Activated naive CD8-positive, alpha-beta T cell treated with anti-CD3 and anti-CD28 coated beads for 36 hours (primary cell): ENCODE measurements around the gene IVL. TPM values are rescaled to one million over a fixed set of nuclear protein-coding genes. Genes with fewer than 3 reads are reported as not detected.

Source experiments
- DNase-seq: peaks from one replicate; pipeline ENCODE4 v3.0.0; 2021
- H3K27ac Mint-ChIP-seq: one replicate; pipeline ENCODE4 v1.8.0; 2022; ENCODE audit warnings: mild to moderate bottlenecking, moderate library complexity, mixed read lengths
- H3K27me3 Mint-ChIP-seq: one replicate; pipeline ENCODE4 v1.8.0; 2022; ENCODE audit warnings: mild to moderate bottlenecking, mixed read lengths
- H3K36me3 Mint-ChIP-seq: one replicate; pipeline ENCODE4 v1.8.0; 2021; ENCODE audit warnings: mild to moderate bottlenecking, mixed read lengths
- H3K4me1 Mint-ChIP-seq: one replicate; pipeline ENCODE4 v1.8.0; 2021; ENCODE audit warnings: mixed read lengths
- H3K4me3 Mint-ChIP-seq: one replicate; pipeline ENCODE4 v1.8.0; 2022; ENCODE audit warnings: mild to moderate bottlenecking, moderate library complexity, mixed read lengths
- H3K9me3 Mint-ChIP-seq: one replicate; pipeline ENCODE4 v1.8.0; 2022; ENCODE audit warnings: mixed read lengths
- total RNA-seq, 2 experiments: library from RNA; stranded (reverse); gene quantifications; one replicate each; pipeline ENCODE4 v1.2.3, GENCODE V29; 2021

The IVL gene
- not detected for total RNA-seq

- Mint-ChIP-seq H3K36me3 (no peaks in the 10 kb centered on the region), H3K9me3 (no peaks in the 10 kb centered on the region), H3K27me3 (peaks cover 44% of the 10 kb centered on the region), H3K27ac (no peak within 1 kb of the TSS), H3K4me1 (peaks cover 6% of the 10 kb centered on the region), H3K4me3 (no peak within 1 kb of the TSS)
- DNase-seq: no peak
Measured at GRCh38 chr1:152907686-152908601, at the start of gene IVL. IVL (plus strand) TSS chr1:152908546; CDS start chr1:152909798, 1,252 bp downstream.

DNA sequence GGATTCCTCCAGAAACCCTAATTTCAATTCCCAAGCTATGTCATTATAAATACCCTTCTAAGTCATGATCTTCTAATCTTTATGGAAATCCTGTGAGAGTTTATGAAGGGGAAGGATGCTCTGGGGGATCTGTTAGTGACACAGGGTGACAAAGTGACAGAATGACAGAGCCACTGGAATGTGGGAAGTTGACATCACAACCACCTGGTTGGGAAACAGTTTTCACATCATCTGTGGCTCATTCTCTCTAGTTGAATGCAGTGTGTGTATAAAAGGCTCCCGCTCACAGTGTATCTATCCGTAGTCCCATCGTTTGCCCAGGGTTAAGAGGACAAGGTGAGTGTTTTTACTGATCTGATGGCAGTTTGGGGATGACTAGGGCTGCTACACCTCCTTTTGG, 48.6 kb upstream of the IVL start, which contains the start of gene LCE7A:
Gene LCE7A (plus strand): TSS at position 301 of the 400 bp plus-strand sequence. CDS start 702 bp downstream, outside the sequence.
- no peak for DNase-seq
- Mint-ChIP-seq H3K36me3 (no peaks in the 10 kb centered on the region), H3K27me3 (peaks cover 17% of the 10 kb centered on the region), H3K27ac (no peak within 1 kb of the TSS), H3K4me3 (no peak within 1 kb of the TSS), H3K4me1 (no peaks in the 10 kb centered on the region), H3K9me3 (no peaks in the 10 kb centered on the region)

GRCh38 chr1:152860129-152860528, 48.2 kb upstream of the IVL start:
- Mint-ChIP-seq H3K4me1 (no peaks in the 10 kb centered on the region), H3K27me3 (peaks cover 17% of the 10 kb centered on the region), H3K9me3 (no peaks in the 10 kb centered on the region), H3K4me3 (no peak overlapping the region), H3K36me3 (no peaks in the 10 kb centered on the region), H3K27ac (no peak overlapping the region)
- no peak for DNase-seq

- no peaks in the 10 kb centered on the region for H3K4me1 Mint-ChIP-seq
- H3K36me3 Mint-ChIP-seq: no peaks in the 10 kb centered on the region
- H3K9me3 Mint-ChIP-seq: no peaks in the 10 kb centered on the region
- DNase-seq: no peak
- no peak overlapping the region for H3K4me3 Mint-ChIP-seq
- H3K27me3 Mint-ChIP-seq: peaks cover 10% of the 10 kb centered on the region
- H3K27ac Mint-ChIP-seq: no peak overlapping the region
Measured at GRCh38 chr1:152861374-152861773, 47.0 kb upstream of the IVL start.

DNA sequence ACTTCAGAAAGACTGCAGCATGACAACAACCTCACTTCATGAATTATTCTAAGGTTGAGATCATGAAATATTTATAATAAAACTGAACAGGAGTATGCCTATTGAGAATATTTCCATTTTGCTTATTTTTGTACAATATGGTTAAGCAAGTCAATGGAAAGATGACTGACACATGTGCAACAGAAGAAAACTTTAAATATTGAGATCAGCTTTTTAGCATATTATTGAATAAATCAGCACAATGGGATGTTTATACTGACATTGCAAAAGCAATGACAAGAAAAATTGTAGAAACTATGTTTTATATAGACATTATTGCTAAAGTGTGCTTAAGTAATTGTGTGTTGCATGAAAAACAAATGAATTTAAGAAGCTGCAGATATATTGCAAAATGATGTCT, 43.9 kb upstream of the IVL start:
- Mint-ChIP-seq H3K27ac (no peak overlapping the region), H3K9me3 (no peaks in the 10 kb centered on the region), H3K27me3 (peaks cover 10% of the 10 kb centered on the region), H3K4me3 (no peak overlapping the region), H3K4me1 (no peaks in the 10 kb centered on the region), H3K36me3 (no peaks in the 10 kb centered on the region)
- DNase-seq: no peak

GRCh38 chr1:152866321-152866720, 42.0 kb upstream of the IVL start:
- Mint-ChIP-seq H3K36me3 (no peaks in the 10 kb centered on the region), H3K27ac (no peak overlapping the region), H3K9me3 (no peaks in the 10 kb centered on the region), H3K4me1 (no peaks in the 10 kb centered on the region), H3K27me3 (peaks cover 7% of the 10 kb centered on the region), H3K4me3 (no peak overlapping the region)
- no peak for DNase-seq

GRCh38 chr1:152869808-152870419, 38.4 kb upstream of the IVL start:
- Mint-ChIP-seq H3K27ac (no peak overlapping the region), H3K36me3 (no peaks in the 10 kb centered on the region), H3K4me3 (no peak overlapping the region), H3K4me1 (no peaks in the 10 kb centered on the region), H3K9me3 (no peaks in the 10 kb centered on the region), H3K27me3 (peaks cover 5% of the 10 kb centered on the region)
- DNase-seq: peak; percentile 52

- Mint-ChIP-seq H3K36me3 (no peaks in the 10 kb centered on the region), H3K27ac (no peak overlapping the region), H3K9me3 (no peaks in the 10 kb centered on the region), H3K4me1 (no peaks in the 10 kb centered on the region), H3K4me3 (no peak overlapping the region), H3K27me3 (peaks cover 5% of the 10 kb centered on the region)
- DNase-seq: no peak
Measured at GRCh38 chr1:152870831-152871730, 37.3 kb upstream of the IVL start.

GRCh38 chr1:152871731-152872126, 36.6 kb upstream of the IVL start:
- DNase-seq: no peak
- Mint-ChIP-seq H3K36me3 (no peaks in the 10 kb centered on the region), H3K27ac (no peak overlapping the region), H3K4me1 (no peaks in the 10 kb centered on the region), H3K4me3 (no peak overlapping the region), H3K27me3 (peaks cover 5% of the 10 kb centered on the region), H3K9me3 (no peaks in the 10 kb centered on the region)

- Mint-ChIP-seq H3K36me3 (no peaks in the 10 kb centered on the region), H3K9me3 (no peaks in the 10 kb centered on the region), H3K4me1 (no peaks in the 10 kb centered on the region), H3K4me3 (no peak overlapping the region), H3K27me3 (peaks cover 12% of the 10 kb centered on the region), H3K27ac (no peak overlapping the region)
- no peak for DNase-seq
Measured at GRCh38 chr1:152873495-152873894, 34.9 kb upstream of the IVL start.

- Mint-ChIP-seq H3K27ac (no peak overlapping the region), H3K27me3 (peaks cover 12% of the 10 kb centered on the region), H3K4me1 (peaks cover 2% of the 10 kb centered on the region), H3K36me3 (no peaks in the 10 kb centered on the region), H3K4me3 (no peak overlapping the region), H3K9me3 (no peaks in the 10 kb centered on the region)
- no peak for DNase-seq
Measured at GRCh38 chr1:152876827-152877226, 31.5 kb upstream of the IVL start.

DNA sequence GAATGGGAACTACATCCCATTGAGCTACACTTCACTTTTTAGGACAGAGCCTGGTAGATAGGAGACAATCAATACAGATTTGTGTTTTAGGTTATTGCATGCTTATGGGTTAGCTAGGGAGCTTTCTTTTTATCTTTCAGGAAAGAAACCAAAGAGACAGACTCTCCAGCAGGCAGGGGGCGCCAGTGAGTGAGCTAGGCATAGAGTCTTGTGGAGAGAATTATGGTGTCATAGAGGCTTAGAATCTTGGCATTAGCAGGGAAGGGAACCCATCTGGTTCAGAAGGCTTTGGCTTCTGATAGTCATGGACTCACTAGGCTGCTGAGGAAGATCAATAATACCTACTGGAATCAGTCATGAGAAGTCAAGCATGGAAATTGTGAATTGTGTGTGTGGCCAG, 30.3 kb upstream of the IVL start, which contains the start of gene SMCP:
Gene SMCP (plus strand): TSS at position 281 of the 400 bp plus-strand sequence. CDS start 6,101 bp downstream, outside the sequence.
- Mint-ChIP-seq H3K27ac (no peak within 1 kb of the TSS), H3K27me3 (peaks cover 12% of the 10 kb centered on the region), H3K9me3 (no peaks in the 10 kb centered on the region), H3K4me3 (no peak within 1 kb of the TSS), H3K36me3 (no peaks in the 10 kb centered on the region), H3K4me1 (peaks cover 2% of the 10 kb centered on the region)
- DNase-seq: peak; percentile 26

- Mint-ChIP-seq H3K27me3 (peaks cover 12% of the 10 kb centered on the region), H3K4me3 (no peak overlapping the region), H3K36me3 (no peaks in the 10 kb centered on the region), H3K27ac (no peak overlapping the region), H3K4me1 (peaks cover 2% of the 10 kb centered on the region), H3K9me3 (no peaks in the 10 kb centered on the region)
- DNase-seq: no peak
Measured at GRCh38 chr1:152879559-152880198, 28.7 kb upstream of the IVL start.

DNA sequence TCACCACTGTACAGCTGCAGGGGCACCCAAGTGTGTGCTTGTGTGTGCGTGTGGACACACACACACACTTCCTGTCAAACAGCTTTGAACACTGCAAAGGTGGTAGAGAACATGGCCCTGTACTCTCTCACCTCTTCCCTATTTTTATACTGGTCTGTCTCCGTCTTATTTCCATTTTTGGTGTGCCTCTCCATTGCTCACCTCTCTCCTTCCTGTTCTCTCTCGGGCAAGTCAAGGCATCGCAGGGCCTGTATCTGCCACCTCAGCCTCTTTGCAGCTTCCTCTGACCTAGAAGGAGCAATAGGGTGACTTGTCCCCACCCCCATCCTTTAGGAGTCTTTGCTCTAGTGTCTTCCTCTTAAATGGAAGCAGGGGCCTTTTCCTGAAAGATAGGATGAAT, 28.0 kb upstream of the IVL start:
- Mint-ChIP-seq H3K4me3 (no peak overlapping the region), H3K27ac (no peak overlapping the region), H3K36me3 (no peaks in the 10 kb centered on the region), H3K4me1 (peaks cover 2% of the 10 kb centered on the region), H3K9me3 (no peaks in the 10 kb centered on the region), H3K27me3 (peaks cover 12% of the 10 kb centered on the region)
- DNase-seq: no peak
